ENCODE measurements around the gene ATXN7L1.

- TF ChIP-seq ZNF501 (tag by site-specific recombination; IDR thresholded peaks at IDR 0.05) (no peak), YY2 (tag by site-specific recombination; IDR thresholded peaks at IDR 0.05) (no peak), YY1 (tag by site-specific recombination; IDR thresholded peaks at IDR 0.05) (no peak), ZNF266 (tag by site-specific recombination; IDR thresholded peaks at IDR 0.05; ENCODE audit: low read depth) (no peak), ZNF626 (tag by site-specific recombination; IDR thresholded peaks at IDR 0.05) (no peak)
- TF ChIP-seq, protein P1, sequence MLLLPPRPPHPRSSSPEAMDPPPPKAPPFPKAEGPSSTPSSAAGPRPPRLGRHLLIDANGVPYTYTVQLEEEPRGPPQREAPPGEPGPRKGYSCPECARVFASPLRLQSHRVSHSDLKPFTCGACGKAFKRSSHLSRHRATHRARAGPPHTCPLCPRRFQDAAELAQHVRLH (tag by site-specific recombination; IDR thresholded peaks at IDR 0.05) = no peak
- TF ChIP-seq, protein P2, sequence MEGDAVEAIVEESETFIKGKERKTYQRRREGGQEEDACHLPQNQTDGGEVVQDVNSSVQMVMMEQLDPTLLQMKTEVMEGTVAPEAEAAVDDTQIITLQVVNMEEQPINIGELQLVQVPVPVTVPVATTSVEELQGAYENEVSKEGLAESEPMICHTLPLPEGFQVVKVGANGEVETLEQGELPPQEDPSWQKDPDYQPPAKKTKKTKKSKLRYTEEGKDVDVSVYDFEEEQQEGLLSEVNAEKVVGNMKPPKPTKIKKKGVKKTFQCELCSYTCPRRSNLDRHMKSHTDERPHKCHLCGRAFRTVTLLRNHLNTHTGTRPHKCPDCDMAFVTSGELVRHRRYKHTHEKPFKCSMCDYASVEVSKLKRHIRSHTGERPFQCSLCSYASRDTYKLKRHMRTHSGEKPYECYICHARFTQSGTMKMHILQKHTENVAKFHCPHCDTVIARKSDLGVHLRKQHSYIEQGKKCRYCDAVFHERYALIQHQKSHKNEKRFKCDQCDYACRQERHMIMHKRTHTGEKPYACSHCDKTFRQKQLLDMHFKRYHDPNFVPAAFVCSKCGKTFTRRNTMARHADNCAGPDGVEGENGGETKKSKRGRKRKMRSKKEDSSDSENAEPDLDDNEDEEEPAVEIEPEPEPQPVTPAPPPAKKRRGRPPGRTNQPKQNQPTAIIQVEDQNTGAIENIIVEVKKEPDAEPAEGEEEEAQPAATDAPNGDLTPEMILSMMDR (tag by site-specific recombination; IDR thresholded peaks at IDR 0.05) = no peak
- TF ChIP-seq, protein P3, sequence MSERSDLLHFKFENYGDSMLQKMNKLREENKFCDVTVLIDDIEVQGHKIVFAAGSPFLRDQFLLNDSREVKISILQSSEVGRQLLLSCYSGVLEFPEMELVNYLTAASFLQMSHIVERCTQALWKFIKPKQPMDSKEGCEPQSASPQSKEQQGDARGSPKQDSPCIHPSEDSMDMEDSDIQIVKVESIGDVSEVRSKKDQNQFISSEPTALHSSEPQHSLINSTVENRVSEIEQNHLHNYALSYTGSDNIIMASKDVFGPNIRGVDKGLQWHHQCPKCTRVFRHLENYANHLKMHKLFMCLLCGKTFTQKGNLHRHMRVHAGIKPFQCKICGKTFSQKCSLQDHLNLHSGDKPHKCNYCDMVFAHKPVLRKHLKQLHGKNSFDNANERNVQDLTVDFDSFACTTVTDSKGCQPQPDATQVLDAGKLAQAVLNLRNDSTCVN (tag by site-specific recombination; optimal IDR thresholded peaks at IDR 0.05) = no peak
Observed at GRCh38 chr7:105811189-105811847, 65.1 kb downstream of the ATXN7L1 start.

Data from HEK293 (cell line).